HTR-8/SVneo (cell line): ENCODE data around the gene SUN2.
A peak's percentile ranks its signal among the peaks of the same experiment; 100 is the strongest.

Source experiments
- DNase-seq: peaks from one replicate; pipeline ENCODE4 v3.0.0; 2011; ENCODE audit warnings: low spot score, mixed read lengths; ENCODE audit not compliant: insufficient read length
- FAIRE-seq: peaks from 2 replicates; lab custom pipeline; 2011; peaks lifted over from hg19 to GRCh38; lab: Jason Lieb, UNC

The SUN2 gene

GRCh38 chr22:38700789-38701628, 54.8 kb downstream of the SUN2 start, which contains the start of gene JOSD1:
Gene JOSD1, minus strand, starts transcription at chr22:38700943. Its CDS starts 956 bp downstream, at chr22:38699987.
- FAIRE-seq (peak; percentile 16), DNase-seq (peak; percentile 78)

DNA sequence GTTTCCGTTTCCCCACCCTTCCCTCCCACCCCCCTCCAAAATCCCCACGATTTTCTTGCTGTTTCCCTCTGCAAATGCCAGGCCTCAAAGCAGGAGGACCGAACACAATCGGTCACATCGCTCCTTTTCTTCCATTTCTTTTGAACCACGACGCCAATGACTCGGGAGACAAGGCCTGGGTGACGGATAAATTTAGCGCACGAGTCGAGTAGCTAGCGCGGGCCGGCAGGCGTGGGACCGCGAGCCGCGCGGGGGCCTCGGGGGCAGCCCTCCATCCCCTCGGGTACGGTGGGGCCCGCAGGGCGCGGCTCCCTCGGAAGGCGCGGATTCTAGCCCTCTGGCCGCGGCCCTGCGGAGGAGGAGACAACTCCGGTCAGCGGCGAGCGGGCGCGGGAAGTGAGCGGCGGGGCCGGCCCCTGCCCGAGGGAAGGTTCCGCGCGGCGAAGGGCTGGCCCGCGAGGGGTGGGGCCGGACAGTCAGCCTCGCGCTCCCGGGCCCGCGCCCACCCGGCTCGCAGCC, 55.5 kb downstream of the SUN2 start:
- FAIRE-seq (no peak), DNase-seq (no peak)

GRCh38 chr22:38699784-38700183, 56.0 kb downstream of the SUN2 start:
- FAIRE-seq (no peak), DNase-seq (no peak)

- DNase-seq (no peak), FAIRE-seq (no peak)
Observed at GRCh38 chr22:38699143-38699542, 56.7 kb downstream of the SUN2 start.

DNA sequence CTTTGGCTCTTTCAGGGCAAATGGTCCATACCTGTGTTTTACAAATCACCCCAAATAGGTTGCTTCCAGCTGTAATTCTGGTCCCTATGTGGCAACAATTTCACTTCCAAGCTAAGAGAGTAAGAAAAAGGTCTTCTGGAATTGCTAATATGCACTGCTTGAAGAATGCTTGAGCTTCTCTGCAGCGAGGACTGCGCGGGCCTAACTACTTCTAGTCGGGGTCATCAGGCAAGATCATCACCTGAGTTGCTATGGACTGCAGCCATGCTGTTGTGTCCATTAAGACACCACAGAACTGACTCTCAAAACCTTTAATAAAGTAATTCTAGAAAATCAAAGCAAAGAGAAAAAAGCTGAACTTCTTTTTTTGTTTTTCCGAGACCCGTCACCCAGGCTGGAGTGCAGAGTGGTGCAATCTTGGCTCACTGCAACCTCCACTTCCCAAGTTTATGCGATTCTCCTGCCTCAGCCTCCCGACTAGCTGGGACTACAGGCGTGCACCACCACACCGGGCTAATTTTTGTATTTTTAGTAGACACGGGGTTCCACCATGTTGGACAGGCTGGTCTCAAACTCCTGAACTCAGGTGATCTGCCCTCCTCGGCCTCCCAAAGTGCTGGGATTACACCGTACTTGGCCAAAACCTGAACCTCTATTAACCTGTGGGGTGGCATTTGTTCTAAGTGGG, 57.2 kb downstream of the SUN2 start:
- DNase-seq (no peak), FAIRE-seq (no peak)

GRCh38 chr22:38697425-38698089, 58.2 kb downstream of the SUN2 start:
- no peak for FAIRE-seq

DNA sequence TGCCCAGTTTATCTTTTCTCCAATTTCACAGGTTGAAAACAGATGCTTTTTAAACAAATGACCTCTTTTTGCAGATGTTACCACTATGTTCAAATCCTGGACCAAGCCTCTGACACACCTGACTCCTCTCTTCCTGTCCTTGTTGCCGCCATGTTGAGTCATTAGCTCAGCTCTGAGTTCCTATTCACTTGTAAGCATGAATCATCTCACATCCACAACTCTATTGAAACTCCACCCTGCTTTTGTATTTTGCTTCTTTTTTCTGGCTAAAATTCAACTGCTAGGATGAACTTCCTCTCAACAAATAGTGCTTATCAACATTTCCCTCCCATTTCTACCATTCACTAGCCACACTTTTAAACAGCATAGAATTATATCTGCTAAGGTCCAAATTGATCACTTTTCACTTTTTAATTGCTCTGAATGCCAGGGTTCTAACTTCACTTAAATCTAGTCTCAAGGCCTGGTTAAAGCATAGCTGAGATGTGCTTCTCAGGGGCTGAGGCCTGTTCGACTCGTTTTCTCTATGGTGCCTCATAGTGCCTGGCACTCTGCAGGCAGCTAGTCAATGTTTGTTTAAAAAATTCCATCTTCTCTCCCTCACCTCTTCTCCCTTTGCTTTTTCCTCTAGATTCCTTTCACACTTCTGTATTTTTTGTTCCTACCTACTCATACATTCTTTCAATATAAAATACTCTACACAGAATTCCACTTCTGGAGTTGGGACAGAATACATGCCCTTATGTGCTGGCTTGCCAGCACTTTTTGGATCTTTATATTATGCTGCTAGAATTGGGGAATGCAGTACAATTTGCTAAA, 59.0 kb downstream of the SUN2 start:
- FAIRE-seq (no peak), DNase-seq (no peak)

More at GRCh38 chr22:38697425-38698089, 58.2 kb downstream of the SUN2 start:
- no peak for DNase-seq

DNA sequence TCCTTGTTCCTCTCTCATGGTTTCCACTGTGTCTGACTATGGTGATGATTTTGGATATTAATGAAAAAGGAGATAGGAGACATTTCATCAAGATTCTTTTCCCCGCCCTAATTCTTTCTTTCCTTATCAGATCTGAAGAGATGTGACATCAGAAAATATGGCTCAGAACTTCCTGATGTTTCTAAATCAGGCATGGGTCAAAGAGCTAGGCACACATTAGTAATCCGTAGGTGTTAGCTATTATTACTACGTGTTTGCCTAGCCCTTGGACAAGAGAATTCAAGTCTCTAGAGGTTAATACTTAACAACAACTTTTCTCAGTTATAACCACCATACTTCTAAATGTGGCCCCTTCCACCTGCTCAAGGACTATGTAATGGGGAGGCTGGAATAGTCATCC, 60.9 kb downstream of the SUN2 start:
- DNase-seq, result no peak
- no peak for FAIRE-seq

GRCh38 chr22:38694049-38694448, 61.7 kb downstream of the SUN2 start:
- DNase-seq (no peak), FAIRE-seq (no peak)

DNA sequence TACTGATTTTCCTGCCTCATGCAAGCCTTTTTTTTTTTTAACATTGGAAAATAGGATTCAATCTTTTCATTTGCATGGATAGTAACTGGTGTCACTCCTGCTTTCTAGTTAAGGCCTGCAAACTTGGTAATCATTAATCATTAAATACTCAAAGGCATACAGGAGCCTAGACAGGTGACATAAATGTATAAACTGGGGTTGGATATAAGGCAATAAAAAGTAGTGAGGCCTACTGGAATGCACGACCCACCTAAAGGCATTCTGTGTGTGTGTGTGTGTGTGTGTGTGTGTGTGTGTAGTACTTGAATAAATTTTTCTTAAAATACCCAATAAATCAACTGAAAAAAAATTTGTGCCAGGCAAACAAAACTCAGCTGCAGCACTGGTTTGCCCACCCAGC, 66.1 kb downstream of the SUN2 start:
- DNase-seq (no peak), FAIRE-seq (no peak)

DNA sequence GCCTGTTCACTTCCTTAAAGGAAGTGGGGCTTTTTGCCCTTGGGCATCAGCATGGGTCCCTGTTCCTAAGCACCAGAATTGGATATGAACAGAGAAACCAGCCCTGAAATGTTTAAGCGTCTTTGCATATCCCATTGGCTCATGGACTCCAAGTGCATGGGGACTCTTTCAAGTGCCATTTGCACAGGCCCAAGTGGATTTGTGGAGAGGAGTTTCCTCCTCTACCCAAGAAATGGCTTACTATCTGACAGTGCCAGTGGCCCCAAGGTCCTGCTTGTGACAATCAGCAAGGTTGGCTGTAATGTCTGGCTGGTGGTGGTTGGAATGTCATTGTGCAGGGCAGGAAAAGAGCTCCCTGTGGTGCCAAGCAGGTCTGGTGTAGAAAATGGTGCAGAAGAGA, 70.0 kb downstream of the SUN2 start:
- no peak for DNase-seq
- FAIRE-seq, result no peak

GRCh38 chr22:38684895-38685294, 70.9 kb downstream of the SUN2 start:
- FAIRE-seq (no peak), DNase-seq (no peak)
